GM12874 (cell line): Measurements from ENCODE around the gene AARS2.

Source experiments
- TF ChIP-seq, protein P1 (sequence below): IDR thresholded peaks from 2 replicates; pipeline ENCODE4 v1.5.1; 2011; ENCODE audit warnings: low read depth, mild to moderate bottlenecking, control low read depth, low read length, moderate library complexity; ENCODE audit not compliant: insufficient read depth

AARS2 gene

DNA sequence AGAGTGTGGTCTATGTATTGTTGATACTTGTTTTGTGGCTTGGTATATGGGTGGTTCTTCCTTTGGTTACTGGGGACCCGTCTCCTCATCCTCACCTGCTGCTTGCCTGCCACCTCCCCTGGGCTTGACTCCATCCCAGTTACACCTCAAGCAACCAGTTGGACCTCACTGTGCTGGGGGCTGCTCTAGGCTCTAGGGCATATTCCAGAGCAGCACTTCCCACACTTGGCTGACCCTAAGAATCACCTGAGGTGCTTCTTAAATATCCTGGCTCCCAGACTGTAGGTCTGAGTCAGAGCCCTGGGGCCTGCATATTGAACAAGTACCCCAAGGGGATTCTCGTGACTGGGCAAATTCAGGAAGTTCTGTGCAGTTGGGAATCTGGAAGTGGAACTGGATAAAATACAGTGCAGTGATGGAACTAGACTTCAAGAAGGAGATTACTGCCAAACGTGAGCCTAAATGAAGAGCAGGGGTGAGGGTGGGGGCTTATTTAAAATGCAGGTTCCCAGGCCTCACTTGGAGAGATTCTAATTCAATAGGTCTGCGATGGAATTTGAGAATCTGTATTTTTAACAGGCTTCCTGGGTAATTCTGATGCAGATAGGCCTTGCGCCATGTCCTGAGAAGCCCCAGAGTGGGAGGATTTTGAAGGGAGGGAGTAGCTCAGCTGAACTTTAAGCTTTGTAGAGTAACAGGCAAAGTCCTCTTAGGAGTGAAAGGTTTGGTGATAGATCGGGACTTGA is 36.9 kb upstream of the AARS2 start:
- TF ChIP-seq, protein P1, sequence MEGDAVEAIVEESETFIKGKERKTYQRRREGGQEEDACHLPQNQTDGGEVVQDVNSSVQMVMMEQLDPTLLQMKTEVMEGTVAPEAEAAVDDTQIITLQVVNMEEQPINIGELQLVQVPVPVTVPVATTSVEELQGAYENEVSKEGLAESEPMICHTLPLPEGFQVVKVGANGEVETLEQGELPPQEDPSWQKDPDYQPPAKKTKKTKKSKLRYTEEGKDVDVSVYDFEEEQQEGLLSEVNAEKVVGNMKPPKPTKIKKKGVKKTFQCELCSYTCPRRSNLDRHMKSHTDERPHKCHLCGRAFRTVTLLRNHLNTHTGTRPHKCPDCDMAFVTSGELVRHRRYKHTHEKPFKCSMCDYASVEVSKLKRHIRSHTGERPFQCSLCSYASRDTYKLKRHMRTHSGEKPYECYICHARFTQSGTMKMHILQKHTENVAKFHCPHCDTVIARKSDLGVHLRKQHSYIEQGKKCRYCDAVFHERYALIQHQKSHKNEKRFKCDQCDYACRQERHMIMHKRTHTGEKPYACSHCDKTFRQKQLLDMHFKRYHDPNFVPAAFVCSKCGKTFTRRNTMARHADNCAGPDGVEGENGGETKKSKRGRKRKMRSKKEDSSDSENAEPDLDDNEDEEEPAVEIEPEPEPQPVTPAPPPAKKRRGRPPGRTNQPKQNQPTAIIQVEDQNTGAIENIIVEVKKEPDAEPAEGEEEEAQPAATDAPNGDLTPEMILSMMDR = no peak

DNA sequence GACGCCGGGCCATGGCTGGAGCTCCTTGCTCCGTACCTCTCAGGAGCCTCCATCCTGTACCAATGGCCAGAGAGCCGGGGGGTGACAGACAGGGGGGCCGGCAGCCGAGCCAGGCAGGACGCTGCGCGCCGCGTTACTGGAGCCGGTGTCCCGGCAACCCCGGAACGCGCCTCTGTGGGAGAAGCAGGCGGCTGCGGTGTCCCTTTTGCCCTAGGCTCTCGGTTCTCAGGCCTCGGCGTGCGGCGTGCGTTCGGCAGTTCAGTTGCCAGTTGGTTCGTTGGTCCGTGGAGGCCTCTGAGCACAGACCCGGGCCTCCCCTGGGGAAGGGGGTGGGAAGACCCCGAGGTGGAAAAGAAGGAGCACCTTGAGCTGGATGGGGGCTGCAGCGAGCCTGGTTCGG is 29.3 kb upstream of the AARS2 start, which contains the start of gene SPATS1:
Gene SPATS1, plus strand, starts transcription at position 162 of the 400 bp plus-strand sequence. CDS start 446 bp downstream, outside the sequence.
- TF ChIP-seq, protein P1 = no peak

DNA sequence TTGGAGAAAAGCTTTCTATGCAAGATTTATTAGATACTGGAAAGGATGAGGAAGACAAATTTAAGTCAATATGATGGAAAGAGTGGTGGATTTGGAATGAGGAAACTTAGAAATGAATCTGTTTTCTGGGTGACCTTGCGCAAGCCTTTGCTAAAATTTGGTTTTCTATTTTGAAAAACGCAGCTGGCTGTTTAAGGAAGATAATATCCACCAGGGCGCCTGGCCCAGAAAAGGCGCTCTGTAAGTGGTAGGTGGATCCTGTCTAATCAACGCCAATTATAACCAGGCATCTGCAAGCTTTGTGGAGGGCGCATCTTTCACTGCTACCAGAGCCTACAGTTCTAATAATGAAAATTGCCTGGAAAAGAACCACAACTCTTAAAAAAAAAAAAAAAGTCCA is 28.9 kb upstream of the AARS2 start:
- TF ChIP-seq, protein P1 = no peak

DNA sequence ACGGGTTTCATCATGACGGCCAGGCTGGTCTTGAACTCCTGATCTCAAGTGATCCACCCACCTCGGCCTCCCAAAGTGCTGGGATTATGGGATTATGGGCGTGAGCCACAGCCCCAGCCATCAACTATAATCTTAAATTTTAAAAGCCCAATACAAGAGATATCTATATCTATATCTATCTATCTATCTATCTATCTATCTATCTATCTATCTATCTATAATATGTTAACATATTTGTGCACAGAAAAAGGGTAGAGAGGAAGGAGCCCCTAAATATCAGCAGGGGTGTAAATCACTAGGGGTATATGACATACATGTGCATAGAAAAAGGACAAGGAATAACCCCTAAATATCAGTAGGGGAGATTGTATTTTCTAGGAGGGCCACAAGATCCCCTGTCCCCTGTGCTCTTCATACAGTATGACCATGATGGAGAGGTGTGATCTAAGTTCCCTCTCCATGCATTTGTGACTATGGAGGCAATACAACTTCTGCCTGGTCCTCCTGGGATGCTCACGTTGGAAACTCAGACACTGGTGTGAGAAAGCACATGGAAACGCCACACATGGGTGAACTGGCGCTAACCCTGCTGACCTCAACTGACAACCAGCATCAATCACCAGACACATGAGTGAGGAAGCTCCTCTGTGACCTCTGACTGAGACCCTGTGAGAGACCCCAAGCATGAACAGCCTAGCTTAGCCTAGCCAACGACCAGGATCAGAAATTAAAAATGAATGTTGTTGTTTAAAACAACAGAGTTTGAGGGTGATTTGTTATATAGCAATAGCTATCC is 28.1 kb upstream of the AARS2 start:
- TF ChIP-seq, protein P1 = no peak

DNA sequence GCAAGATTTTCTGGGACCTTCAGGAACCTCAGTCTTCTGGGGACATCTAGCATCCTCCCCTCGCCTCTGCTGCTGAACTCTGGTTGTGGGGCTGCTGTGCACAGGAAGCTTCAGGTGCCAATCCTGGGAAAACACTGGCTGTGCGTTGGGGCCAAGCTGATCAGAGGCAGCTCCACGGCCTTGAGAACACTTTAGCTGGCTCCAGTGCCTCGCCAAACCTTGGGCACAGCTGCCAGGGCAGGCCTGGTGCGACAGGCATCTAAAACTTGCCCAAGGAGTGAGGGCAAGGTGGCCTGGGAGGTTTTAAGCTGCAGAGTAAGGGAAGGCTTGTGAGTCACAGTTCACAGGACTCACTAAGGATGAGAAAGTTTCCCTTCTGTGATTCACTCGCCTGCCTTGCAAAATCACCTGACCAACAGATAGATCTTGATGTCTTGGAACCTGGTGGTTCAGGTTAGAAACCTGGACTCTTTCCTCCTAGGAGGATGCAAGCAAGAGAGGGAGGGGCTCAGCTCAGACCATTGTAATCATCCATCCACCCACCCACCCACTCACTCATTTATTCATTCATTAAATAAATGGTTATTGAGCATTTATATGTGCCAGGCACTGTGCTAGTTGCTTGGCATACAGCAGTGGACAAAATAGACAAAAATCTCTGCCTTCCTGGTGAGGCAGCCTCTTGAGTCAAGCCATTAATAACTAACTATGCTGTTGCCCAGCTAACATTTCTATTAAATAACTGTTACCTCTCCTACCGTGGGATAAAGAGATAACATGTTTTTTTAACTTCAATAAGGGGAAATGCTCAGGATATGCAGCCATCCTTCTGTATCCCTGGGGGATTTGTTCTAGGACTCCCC is 26.8 kb upstream of the AARS2 start:
- TF ChIP-seq, protein P1 = no peak

DNA sequence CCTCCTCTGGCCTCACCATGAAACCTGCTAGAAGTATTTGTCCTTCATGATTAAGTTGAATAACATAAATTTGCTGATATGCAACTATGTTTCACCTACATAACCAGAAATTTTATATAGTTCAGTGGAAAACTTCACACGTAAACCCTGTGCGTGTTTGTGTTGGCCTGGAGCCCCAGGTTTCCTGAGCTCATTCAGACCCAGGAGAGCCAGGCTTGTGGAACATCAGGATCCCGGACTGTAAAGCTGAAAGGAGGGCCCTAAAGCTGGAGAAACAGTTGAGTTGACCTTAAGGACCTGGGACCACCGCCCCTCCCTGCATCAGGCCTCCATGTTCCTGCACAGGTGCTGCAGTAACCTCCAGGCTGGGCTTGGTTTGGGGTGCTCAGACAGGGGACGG is 26.2 kb upstream of the AARS2 start:
- TF ChIP-seq, protein P1 = no peak
